Kasumi-1 (cell line): ENCODE results near the gene SPRED1.
A peak's percentile ranks its signal among the peaks of the same experiment; 100 is the strongest.

Source experiments
- DNase-seq, 2 experiments: peaks; one replicate each; lab custom pipeline; 2025; lab: John Stamatoyannopoulos, UW

SPRED1 gene

DNA sequence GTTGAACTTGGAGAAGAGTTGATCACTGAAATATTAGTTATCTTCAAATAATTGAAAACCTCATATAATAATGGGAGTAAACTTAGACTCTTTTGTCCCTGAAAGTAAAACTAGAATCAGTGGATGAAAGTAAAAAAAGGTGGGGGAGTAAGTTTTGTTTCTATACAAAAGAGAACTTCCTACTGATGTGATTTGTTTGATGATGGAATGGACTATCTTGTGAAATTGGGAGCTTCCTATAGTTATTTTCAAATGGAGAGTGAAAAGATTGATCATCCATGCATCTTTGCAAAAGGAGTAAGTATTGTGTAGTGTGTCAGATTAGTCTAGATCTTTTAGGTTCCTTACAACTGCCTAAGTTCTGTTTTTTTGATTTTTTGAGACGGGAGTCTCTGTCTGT is 28.4 kb downstream of the SPRED1 start:
- DNase-seq = no peak

DNA sequence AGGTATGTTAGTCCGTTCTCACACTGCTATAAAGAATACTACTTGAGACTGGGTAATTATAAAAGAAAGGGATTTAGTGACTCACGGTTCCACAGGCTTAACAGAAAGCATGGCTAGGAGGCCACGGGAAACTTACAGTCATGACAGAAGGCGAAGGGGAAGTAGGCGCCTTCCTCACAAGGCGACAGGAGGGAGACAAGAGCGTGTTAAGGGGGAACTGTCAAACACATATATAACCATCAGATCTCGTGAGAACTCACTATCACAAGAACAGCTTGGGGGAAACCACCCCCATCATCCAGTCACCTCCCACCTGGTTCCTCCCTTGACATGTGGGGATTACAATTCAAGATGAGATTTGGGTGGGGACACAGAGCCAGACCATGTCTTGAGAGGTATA is 30.4 kb downstream of the SPRED1 start:
- DNase-seq = no peak

DNA sequence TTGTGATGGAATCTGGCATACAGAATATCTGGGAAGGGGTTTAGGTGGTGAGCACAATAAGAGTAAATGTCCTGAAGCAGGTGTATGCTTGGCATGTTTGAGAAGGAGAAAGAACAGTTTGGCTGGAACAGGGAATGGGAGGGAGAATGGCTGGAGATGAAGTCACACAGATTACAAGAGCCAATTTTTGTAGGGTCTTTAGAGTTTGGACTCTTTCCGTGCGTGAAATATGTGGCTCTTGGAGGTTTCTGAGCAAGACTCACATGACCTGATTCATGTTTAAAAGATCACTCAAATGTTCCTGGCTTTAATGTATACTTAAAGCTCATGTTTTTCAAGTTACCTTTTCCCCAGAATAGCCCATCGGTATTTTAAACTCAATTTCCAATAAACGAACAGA is 32.8 kb downstream of the SPRED1 start:
- DNase-seq = no peak

DNA sequence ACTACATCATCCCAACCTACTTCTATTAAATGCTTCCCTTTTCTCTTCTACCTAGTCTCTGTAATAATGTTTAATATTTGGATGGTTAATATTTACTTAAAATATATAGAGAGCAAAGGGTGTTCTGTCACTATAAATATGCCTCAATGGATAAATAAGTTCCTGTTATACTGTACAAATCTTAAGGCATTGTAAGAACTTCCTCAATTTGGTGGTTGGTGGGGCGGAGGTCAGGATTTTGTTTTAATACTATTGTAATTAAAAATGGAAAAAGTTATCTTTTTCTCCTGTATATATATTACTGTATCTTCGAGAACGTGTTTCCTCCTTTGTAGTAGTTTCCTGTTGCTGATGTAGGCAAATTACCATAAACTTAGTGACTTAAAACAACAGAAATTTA is 41.5 kb downstream of the SPRED1 start:
- DNase-seq = peak in 1 of 2 experiments; percentile 16

DNA sequence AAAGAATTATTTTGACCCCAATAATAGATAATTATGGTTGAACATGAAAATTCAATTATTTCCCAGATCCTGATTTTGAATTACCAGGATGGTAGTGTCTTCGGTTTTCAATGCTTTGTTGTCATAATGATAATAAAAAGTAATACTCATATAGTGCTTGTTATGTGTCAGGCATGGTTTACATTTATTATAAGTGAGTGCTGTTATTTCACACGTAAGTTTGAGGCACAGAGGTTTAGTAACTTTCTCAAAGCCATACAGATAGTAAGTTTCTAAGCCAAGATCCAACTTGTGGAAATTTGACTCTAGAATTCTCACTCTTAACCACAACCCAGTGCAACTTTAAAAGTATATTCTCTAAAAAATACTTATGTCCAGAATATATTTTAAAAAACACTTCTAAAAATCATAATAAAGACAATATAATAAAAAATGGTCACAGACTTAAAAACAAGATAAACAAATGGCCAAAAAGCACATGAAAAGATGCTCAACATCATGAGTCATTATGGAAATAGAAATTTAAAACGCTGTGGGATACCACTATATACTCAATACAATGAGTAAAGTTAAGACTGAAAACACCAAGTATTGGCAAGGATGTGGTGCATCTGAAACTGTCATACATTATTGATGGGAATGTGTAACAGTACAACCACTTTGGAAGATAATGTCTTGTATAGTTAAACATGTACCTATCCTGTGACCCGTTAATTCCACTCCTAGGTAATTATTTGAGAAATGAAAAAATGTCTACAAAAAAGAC is 45.2 kb downstream of the SPRED1 start:
- DNase-seq = no peak

DNA sequence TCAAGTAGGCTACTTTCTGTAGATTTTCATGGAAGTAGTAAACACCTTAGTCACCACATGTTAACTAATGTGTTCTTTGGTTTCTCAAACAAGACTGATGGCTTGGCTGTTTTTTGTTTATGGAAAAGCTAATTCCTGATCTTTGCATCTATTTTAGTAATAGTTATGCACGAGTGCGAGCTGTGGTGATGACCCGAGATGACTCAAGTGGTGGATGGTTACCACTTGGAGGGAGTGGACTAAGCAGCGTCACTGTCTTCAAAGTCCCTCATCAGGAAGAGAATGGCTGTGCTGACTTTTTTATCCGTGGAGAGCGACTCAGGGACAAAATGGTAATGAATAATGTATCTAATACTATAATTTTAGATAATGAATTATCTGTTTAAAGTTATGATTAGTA is 46.6 kb downstream of the SPRED1 start:
- no peak for DNase-seq

DNA sequence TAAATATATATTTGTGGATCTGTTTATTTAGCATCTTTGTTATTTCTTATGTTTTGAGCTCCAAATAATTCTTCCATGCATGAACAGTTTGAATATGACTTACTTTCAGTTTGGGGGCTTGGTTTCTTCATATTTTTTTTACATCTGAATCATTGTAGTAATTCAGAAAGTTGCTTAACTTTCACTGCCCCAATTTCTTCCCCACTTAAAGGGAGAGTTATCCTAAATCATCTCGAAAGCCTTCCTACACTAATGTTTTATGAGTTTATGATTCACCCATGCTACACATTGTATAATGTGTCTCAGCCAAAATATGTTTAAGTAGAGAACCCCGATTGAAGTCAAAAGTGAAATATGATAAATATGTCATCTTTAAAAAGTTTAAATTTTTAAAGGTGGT is 47.8 kb downstream of the SPRED1 start:
- DNase-seq = no peak

DNA sequence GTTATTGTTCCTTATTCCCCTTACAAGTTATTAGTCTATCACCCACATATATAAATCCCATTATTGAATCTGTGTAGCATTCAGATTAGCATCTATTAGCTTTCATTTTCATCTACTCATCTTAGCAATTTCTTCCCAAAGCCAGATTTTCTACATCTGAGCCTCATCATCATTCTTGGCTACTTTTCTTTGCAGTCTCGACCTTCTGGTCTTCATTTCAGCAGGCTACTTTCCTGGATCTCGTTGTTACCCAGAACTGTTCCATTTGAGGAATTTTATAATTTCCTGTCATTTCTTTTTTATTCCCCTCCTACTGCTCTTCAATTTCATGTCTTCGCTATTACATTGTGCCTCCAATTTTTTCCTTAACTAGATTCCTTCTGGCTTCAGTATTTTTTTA is 51.8 kb downstream of the SPRED1 start:
- DNase-seq = no peak

DNA sequence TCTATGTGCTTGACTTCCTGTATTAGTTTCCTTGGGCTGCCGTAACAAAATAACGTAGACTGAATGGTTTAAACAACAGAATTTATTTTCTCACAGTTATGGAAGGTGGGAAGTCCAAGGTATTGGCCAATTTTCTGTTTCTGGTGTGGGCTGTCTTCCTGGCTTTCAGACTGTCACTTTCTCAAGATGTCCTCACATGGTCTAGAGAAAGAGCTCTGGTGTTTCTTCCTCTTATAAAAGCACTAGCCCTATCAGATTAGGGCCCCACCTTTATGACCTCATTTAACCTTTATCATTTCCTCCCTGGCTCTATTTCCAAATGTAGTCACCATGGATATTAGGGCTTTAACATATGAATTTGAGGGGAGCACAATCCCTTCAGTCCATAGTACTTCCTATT is 54.6 kb downstream of the SPRED1 start:
- no peak for DNase-seq

DNA sequence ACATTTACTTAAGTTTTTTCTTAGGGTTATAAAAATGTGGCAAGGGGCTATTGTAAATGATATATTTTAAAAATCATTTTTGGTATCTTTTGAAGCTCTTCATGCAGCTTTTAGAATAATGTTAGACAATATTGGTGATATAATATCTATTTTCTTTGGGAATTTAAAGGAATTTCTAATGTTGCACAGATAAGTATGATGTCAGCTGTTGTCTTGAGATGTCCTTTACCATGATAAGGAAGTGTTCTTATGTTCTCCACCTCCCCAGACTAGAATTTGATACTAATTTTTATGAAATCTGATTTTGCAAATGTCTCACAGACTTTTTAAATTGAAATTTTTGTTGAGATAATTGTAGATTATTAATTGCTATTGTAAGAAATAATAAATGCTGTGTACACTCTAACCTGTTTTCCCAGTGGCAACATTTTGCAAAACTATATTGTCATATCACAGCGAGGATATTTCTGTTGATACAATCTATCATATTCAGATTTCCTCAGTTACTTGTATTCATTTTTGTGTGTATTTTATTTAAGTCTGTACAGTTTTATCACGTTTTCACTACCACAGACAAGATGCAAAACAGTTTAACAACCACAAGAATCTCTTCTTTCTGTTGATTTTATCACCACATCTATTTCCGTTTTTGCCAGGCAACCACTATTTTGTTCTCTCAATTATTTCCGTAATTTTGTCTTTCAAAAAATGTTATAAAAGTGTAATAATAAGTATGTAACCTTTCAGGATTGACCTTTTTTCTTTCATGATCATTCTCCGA is 55.4 kb downstream of the SPRED1 start:
- DNase-seq = no peak

DNA sequence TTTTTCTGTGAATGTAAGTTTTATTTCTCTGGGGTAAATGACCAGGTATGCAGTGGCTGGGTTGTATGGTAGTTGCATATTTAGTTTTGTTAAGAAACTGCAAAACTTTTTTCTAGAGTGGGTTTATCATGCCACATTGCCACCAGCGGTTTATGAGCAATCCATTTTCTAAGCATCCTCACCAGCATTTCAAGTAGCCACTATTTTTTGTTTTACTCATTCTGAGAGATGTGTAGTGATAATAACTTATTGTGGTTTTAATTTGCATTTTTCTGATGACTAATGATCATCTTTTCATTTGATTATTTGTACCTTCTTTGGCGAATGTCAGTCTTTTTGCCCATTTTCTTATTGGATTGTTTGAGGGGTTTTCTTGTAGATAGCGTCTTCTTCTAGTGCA is 56.2 kb downstream of the SPRED1 start:
- DNase-seq = no peak

DNA sequence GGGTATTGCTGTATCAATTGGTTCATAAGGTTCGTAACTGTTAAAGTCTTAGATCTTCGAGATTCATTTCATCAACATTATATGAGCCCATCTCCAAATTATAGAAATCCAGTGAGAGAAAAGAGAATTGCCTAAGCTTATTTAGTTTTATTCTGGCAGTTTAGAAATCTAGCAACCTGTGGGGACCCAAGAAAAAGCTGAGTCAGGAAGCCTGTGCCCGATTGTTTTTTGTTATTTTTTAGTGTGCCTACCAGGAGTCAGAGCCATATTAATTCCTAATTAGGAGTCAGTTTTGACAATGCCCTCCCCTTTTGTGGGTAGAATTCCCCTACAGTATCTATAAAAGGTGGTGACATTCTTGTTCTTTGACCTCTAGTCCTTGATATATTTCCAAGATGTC is 59.6 kb downstream of the SPRED1 start:
- DNase-seq = no peak

DNA sequence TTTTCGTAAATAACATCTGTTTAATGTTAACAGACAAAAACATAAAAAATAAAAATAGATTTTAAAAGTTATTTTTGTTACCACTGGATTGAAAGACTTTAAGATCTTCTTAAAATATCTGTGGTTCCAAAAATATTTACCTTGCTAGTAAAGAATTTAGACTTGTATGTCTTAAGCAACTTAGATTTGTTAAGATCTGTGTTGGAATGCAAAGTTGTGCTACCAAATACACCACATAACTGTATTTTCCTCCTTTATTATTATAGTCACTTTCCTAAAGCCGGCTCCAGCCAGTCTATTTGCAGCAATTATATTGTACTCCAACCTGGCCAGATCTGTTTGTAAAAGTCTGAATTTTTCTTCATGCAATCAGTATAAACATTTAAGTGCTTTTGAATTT is 63.7 kb downstream of the SPRED1 start:
- no peak for DNase-seq

DNA sequence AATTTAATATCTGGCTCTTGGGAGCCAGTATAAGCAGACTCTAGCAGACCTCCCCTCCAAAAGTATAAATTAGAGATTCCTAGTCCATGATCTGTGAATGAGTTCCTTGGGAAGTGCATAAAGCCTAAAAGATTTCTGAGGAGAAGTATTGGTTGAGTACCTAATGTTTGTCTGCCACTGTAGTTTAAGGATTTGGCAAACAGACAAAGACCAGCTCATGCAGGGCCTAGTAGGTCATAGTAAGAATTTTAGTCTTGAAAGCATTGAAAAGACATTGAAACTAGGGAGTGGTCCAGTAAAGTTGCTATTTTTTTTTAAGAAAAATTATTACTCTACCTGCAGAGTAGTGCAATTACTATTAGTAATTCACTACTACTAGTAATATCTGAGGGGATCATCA is 67.5 kb downstream of the SPRED1 start:
- no peak for DNase-seq

DNA sequence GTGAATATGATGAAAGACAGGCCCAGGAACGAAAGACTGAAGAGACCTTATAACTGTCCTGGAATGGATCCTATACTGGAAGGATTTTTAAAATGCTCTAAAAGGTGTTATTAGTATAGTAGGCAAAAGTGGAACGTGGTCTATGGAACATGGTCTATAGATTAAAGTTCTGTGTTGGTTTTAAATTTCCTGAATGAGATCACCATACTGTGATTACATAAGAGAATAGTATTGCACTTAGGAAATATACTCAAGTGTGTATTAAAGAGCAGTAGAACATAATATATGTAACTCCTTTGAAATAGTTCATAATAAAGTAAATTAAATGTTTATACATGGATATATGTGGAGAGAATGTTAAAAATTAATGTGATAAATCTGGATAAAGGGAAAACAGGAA is 68.2 kb downstream of the SPRED1 start:
- peak in 1 of 2 experiments; percentile 2 for DNase-seq

DNA sequence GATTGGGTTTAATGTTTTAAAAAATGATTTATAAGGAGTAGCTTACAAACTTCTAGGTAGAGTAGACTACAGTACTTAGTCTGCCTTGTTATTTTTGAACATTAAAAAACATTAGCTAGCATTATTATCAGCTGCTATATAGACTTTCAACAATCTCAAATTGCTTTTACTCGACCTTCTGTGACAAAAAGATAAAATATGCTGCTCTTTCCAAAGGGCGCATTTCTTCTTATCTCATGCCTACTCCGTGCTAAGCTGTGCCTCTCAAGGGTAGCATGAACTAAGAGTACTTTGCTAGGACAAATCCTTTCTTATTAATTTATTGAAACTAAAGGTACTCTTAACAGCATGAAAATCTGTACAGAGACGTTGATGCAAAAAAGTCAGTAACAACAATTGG is 71.3 kb downstream of the SPRED1 start:
- DNase-seq = no peak

DNA sequence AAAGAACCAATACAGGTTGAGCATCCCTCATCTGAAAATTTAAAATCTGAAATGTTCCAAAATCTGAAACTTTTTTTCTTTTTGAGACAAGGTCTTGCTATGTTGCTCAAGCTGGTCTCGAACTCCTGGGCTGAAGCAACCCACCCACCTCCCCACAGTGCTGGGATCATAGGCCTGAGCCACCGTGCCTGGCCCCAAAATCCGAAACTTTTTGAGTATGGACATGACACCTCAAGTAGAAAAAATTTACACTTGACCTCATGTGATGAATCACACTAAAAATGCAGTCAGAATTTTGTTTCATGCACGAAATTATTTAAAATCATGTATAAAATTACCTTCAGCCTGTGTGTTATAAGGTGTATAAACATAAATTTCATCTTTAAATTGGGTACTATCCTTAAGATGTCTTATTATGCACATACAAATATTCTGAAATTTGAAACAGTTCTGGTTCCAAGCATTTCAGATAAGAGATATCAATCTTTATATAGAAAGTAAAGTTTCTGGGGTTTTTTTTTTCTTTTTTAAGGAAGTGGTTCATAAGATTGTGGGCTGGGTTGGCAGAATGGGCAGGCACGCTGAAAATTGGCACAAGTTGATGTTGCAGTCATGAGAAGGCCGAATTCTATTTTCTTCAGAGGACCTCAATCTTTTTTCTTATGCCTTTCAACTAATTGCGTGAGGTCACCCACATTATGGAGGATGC is 72.5 kb downstream of the SPRED1 start:
- DNase-seq = no peak

DNA sequence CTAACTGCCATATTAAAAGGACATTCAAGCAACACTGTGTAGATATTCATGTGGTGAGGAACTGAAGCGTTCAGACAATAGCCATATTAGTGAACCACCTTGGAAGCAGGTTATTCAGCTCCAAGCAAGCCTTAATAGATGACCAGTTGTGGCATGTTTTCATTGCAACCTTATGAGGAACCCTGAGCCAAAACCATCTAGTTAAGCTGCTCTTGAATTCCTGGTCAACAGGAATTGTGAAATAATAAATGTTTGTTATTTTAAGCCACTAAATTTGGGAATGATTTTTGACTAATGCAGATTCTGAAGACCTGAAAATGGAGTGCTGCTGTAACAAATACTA is 73.0 kb downstream of the SPRED1 start:
- DNase-seq = no peak

DNA sequence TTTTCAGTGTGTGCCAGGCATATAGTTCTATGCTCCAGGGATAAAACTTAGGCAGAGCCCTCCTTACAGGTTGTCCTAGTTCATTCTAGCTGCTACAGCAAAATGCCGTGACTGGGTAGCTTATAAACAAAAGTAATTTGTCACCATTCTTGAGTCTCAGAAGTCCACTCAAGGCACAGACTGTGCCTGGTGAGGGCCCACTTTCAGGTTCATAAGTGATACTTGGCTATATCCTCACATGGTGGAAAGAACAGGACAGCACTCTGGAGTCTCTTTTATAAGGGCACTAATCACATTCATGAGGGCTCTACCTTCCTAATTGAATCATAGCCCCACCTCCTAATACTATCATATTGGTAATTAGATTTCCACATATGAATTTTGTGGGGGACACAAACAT is 80.1 kb downstream of the SPRED1 start:
- no peak for DNase-seq

DNA sequence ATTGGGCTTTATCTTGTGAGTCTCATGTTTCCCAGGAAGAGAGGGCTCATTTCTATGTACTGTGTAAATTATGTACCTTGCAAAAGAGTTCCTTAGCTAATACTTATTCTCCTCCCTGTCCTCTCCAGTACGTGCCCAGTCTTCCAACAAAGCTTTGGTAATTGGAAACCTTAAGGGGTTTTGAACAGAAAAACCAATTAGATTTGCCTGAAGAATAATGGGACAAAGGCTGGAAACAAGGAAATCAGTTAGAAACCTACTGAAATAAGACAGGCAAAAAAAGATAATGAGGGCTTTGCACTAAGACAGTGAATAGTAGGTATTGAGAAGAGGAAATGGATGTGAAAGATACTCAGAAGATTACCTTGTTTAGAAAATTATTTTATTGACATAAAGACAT is 82.5 kb downstream of the SPRED1 start:
- DNase-seq = no peak

DNA sequence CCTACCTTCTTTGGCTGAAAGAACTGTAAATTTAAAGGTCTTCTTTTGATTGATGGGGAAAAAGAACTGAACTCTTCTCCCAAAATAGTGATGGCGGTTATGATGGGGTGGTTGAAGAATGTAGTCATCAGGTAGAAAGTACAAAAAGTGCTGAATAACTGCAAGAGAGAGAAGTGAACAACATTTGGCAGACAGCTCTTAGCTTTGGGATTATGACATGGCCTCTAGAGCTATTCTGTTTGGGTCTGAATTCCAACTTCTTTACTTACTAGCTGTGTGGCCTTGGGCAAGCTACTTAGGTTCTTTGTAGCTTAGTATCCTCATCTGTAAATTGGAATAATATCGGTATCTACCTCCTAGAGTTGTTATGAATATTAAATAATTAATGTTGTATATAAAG is 91.7 kb downstream of the SPRED1 start:
- DNase-seq = no peak

DNA sequence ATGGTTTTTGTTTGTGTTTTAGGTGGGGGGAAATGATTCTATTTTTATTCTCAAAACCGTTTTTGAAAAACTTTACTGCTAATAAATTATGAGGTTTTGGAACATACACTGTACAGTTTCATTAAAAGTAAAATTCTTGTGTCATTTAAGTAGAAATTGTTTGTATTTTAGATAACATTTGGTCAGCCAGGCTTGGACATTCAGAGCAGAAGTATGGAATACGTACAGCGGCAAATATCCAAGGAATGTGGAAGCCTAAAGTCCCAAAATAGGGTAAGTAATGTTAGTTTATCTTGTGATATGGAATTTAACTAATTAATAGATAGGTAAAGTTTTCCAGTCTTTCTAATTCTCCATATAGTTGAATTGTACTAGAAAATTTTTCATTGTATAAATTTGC is 96.6 kb downstream of the SPRED1 start:
- no peak for DNase-seq

DNA sequence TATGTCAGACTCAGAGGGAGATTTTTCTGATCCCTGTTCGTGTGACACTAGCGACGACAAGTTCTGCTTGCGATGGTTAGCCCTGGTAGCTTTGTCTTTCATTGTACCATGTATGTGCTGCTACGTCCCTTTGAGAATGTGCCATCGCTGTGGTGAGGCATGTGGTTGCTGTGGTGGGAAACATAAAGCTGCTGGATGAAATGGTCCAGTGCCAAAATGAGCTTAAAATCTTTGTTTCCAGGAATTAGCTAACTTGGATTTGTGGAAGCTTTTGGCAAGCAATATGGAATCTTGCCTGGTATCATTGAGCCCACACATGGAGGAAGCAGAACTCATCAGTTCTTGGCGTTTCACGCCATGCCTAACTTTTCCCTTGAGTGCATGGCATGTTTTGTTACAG is 98.8 kb downstream of the SPRED1 start:
- no peak for DNase-seq
